ENCODE data around the gene MED13L. TPM values are rescaled to one million over a fixed set of nuclear protein-coding genes. Genes with fewer than 3 reads are reported as not detected.

Gene MED13L
- total and polyA plus RNA-seq, 2 of the 4 experiments (the other 2 are of a cell fraction), result 17.9 to 49.1 TPM

DNA sequence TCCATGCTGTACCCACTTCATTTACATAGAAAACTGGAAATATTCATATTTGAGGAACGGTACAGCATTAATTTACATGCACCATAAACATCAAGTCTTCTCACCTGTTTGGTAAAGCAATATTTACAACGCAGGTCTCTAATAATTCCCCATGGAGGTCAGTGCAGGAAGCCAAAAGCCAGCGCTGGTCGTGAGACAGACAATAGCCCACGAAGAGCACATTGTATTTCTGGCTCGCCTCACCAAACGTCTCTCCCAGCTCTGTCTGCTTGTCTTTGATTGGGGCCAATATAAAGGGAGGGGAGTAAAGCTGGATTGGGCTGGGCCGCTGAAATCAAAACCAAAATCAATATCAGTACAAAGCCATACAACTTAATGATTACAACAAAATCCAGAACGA is 302.1 kb downstream of the MED13L start:
- DNase-seq (no peak), ATAC-seq (ENCODE audit: low read depth) (no peak)
- no peak overlapping the region for H3K56ac ChIP-seq (ENCODE audit: extremely low read depth, insufficient read depth, low read length)
- no peak overlapping the region for H3K27ac ChIP-seq (ENCODE audit: insufficient read depth, low read length)
- H3K4me3 ChIP-seq (ENCODE audit: insufficient read depth, low read depth, low read length), result no peak overlapping the region
- no peak overlapping the region for H2AK5ac ChIP-seq (ENCODE audit: low read depth, low read length)
- no peak overlapping the region for H2BK15ac ChIP-seq (ENCODE audit: low read depth, low read length)
- H2BK120ac ChIP-seq (ENCODE audit: low read depth, low read length), result no peak overlapping the region
- H4K91ac ChIP-seq (ENCODE audit: insufficient read depth, low read depth, low read length), result no peak overlapping the region
- no peak overlapping the region for H4K5ac ChIP-seq (ENCODE audit: low read depth, low read length)
- no peak overlapping the region for H3K23ac ChIP-seq (ENCODE audit: low read depth, low read length)
- intact Hi-C loops (cut with micrococcal nuclease), result no loop called here
- no TSS peak for BruUV-seq (replicated peaks)
- CTCF ChIA-PET, result no interaction called here
- WGBS, 2 experiments (ENCODE audit: extremely low coverage in 2 of 2, insufficient read length in 1 of 2), result no CpG with 5 or more reads among the region's 9 CpGs
- no peaks in the 10 kb centered on the region for H3K9me3 ChIP-seq (ENCODE audit: control insufficient read depth, insufficient read depth, low read length)
- POLR2A ChIA-PET (ENCODE audit: unreplicated experiment), result no interaction called here
- no peaks in the 10 kb centered on the region; the same call in 1 of the 2 replicates for H4K20me1 ChIP-seq (ENCODE audit: insufficient read depth, low read length)
- H3K27me3 ChIP-seq (ENCODE audit: control insufficient read depth, insufficient read depth, low read length), result no peaks in the 10 kb centered on the region
- peaks cover 7% of the 10 kb centered on the region for H3K9me1 ChIP-seq (ENCODE audit: insufficient read depth, low read length)
- no peak overlapping the region for H2AFZ ChIP-seq (replicated peaks; ENCODE audit: low read length, poor library complexity)
- no peak overlapping the region for H3K4ac ChIP-seq (ENCODE audit: low read depth, low read length)
- no peak overlapping the region for H2BK5ac ChIP-seq (ENCODE audit: low read depth, low read length, poor library complexity, severe bottlenecking)
- no peak overlapping the region for H2BK20ac ChIP-seq (ENCODE audit: low read depth, low read length)
- no peak overlapping the region for H2AK9ac ChIP-seq (replicated peaks; ENCODE audit: low read depth, low read length, poor library complexity)
- peaks cover 8% of the 10 kb centered on the region for H3K4me1 ChIP-seq (ENCODE audit: control insufficient read depth, insufficient read depth, low read length)
- H3K9ac ChIP-seq (ENCODE audit: low read depth, low read length), result no peak overlapping the region
- H3K14ac ChIP-seq (replicated peaks; ENCODE audit: low read depth, low read length), result no peak overlapping the region
- dilution Hi-C loops (cut with HindIII; ENCODE audit: low sequenced_read_pairs, unreplicated experiment), result no loop called here
- in situ Hi-C loops (cut with MboI; ENCODE audit: low sequenced_read_pairs), result no loop called here
- no peak overlapping the region for H3K4me2 ChIP-seq (ENCODE audit: low read depth, low read length)
- TF ChIP-seq CEBPB (IDR thresholded peaks at IDR 0.05; ENCODE audit: low read depth, low read length), result no peak
- no peak overlapping the region for H4K8ac ChIP-seq (ENCODE audit: low read depth in 2 of 2, low read length in 2 of 2)
- peaks cover 12 to 44% of the 10 kb centered on the region in 2 experiments; a peak in 3 of 4 replicates for H3K79me1 ChIP-seq (ENCODE audit: low read depth in 1 of 2, low read length in 2 of 2)
- peaks cover 27% of the 10 kb centered on the region for H3K36me3 ChIP-seq (ENCODE audit: control insufficient read depth, insufficient read depth, low read length)
- no peak overlapping the region for H3K18ac ChIP-seq (ENCODE audit: low read depth, low read length)
